CD1c-positive myeloid dendritic cell (primary cell): ENCODE measurements around the gene PXMP2.
"Not testable (repeated sequence)": the region's sequence is repeated elsewhere in the genome, so short reads cannot be mapped to it uniquely, and the experiment has no call there.

Experiments used
- DNase-seq: peaks from one replicate; pipeline ENCODE4 v3.0.0-alpha.2; 2016; ENCODE audit errors: extremely low spot score

Gene PXMP2

GRCh38 chr12:132748319-132748718, 60.9 kb downstream of the PXMP2 start:
- DNase-seq = no peak

GRCh38 chr12:132753670-132754069, 66.3 kb downstream of the PXMP2 start:
- not testable (repeated sequence) for DNase-seq

- no peak for DNase-seq
Measured at GRCh38 chr12:132754160-132754932, 67.0 kb downstream of the PXMP2 start.
